NOMO-1 treated with DMSO at 0.1 percent for 48 hours (cell line): ENCODE results near the gene COMMD8.

ENCODE experiments used
- DNase-seq: peaks from one replicate; lab custom pipeline; 2025; ENCODE audit not compliant: unreplicated experiment; lab: John Stamatoyannopoulos, UW

Gene COMMD8

DNA sequence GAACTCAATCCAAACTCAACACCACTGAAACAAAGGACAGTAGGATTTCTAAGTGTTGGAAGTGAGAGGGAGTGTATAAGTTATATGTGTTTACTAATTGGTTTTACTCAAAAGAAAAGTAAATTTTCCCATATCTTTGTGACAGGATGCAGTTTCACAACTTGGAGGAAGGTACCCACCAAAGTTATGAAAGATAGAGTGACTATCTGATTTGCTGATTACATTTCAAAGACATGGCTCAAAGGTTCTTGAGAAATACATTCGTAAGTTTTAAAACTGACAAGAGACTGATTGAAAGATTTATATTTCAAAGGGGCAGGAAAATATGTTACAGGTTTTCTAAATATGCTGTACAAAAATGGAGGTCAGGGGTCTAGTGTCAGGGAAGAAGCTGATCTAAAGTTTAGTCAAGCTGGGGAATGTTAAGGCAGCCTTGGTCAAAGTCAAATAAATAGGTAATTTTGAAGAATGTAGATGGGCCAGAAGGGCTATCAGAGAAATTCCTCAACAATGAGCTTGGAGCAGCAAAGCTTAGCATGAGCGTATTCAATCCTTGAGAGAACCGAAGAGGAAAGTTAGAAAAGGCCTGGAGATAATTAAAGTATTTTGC lies 9.7 kb upstream of the COMMD8 start:
- DNase-seq: no peak

DNA sequence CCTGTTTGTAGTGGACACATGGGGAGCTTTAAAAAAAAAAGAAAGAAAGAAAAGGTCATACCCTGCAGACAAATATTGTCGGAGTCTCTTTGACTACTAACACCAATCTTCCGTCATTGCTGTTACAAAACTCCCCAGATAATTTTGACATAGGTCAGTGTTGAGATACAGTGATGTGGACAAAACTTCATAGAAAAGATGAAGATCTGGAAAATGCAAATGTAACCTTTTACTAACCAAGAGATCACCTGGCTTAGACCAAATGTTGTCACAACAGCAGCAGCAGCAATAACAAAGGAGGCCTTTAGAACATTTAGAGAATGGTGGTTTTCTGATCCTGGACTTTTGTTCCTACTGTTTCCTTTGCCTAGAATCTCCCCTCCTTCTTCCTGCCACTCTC lies 8.1 kb upstream of the COMMD8 start:
- DNase-seq: no peak

GRCh38 chr4:47471064-47471463 lies 7.6 kb upstream of the COMMD8 start:
- DNase-seq: no peak

DNA sequence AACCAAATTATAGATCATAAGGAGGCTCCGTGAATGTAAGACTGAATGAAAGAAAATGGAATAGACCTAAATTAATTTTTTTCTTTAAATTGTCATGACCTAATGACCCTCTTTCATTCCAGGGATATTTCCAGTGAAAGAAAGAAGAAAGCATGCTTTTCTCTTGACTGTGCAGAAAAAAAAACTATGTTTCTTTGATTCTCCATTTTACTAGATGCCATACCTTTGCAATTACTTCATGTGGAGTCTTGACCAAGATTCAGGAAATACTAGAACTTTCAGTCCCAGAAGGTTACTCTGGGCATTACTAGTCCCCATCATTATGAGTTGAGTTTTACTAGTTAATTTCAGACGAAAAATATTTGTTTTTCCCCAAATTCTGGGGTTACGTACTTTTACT lies 6.4 kb upstream of the COMMD8 start:
- no peak for DNase-seq

DNA sequence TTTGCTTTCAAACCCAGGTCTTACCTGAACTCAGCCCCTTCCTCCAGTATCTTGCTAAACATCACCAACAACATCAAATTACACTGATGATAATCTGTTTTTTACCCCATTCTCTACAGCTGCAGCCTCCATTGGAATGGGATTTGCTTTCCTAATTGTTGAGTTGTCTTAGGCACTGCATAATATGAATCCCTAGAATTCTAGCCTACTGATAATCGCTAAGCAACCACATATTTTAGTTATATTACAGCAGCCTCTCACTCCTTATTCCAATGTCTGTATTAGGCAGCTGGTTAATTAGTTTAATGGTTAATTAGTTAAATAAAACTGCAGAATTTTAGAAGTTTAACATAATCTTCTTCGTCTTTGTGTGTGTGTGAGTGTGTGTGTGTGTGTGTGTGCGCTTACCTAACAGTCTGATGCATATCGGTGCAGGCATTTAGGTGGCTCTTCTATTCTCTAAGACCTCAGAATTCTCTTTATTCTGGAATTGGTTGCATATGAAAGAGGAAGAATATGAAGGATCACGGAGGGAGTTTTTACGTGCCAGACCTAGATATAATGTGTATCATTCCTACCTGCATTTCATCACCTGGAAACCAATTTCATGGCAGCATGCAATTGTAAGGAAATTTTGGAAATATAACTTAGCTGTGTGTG lies 5.3 kb upstream of the COMMD8 start:
- DNase-seq: no peak

DNA sequence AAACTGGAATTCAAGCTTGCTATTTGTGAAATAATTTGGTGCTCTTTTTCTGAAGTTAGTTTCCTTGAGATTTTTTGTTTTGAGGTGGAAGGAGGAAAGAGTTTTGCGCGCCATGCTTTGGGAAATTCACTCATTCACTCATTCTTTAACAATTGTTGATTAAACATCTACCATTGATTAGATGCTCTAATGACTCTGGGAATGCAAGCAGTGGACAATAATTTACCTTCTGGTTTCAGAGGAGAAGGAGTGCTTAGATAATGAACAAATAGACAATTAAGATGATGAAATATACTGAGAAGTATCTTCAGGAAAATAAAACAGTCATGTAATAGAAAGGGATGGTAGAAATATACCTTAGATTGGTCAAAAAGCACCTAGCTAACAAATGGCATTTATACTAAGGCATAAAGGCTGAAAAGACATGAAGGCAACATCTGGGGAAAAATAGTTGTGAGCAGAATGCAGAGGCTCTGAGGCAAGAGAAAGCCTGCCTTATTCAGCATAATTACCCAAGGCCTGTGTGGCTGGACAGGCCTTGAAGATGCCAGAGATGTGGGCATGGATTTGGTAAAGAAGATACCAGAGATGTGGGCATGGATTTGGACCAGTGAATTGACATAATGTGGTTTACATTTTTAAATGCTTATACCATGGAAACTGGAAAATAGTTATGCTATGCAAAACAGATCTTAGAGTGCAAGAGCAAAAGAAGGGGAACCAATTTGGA lies 2.7 kb upstream of the COMMD8 start:
- DNase-seq: no peak

DNA sequence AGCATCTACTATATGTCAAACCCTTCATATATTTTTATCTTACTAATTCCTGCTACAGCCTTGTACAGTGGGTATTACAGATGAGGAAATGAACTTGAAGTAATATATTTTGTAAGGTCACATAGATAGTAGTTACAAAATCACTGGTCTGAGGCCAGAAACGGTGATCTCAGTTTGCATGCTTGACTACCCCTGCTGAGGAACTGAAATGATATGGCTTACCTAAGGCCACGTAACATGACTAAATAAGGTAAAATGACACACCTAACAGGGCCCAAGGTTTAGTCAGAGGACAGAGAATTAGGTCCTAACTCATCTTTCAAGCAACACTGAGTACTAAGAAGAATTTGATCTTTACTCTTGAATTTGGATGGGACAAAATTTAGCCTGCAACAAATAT lies 1.5 kb upstream of the COMMD8 start:
- peak; percentile 80 for DNase-seq

DNA sequence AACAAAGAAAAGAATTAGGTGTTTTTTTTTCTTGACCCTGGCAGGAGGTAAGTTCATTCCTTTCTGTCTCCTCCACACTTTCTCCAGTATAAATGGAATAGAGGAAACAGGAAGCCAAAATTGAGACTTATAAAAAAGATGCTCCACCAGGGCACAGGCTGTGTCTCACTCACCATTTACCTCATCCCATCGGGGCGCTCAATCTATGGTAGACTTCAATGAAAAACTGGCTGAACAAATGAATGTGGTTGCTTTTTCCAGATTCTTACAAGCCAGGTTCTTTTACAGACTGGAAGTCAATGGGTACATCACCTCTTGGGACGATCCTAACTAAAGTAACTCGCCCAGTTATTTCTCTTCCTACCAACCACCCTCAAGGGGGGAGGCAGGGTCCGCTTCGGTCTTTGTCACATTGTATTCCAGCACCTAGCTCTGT lies 685 bp downstream of the COMMD8 start:
- DNase-seq: peak; percentile 6

- no peak for DNase-seq
Observed at GRCh38 chr4:47451657-47452056, 11.8 kb downstream of the COMMD8 start.

GRCh38 chr4:47444031-47444430 lies 19.5 kb downstream of the COMMD8 start:
- peak; percentile 38 for DNase-seq

- peak; percentile 74 for DNase-seq
Observed at GRCh38 chr4:47442980-47443379, 20.5 kb downstream of the COMMD8 start.

GRCh38 chr4:47434931-47435330 lies 28.6 kb downstream of the COMMD8 start:
- no peak for DNase-seq

DNA sequence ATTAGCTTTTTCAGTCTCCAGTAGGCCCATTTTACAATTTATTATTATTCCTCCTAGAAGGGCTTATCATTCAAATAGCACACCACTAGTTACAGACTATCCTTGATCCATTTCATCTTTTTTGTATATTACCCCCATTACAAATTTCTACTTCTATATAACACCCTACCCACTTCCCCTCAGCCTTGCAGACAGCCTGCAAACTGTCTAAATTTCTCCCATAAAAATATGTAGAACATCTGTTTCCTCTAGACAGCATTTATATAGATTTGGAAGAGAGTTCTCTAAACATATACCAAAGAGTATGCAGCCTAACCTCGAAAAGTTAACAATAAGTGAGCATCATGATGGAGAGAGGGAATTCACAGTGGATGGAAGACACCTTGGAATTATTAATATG lies 30.8 kb downstream of the COMMD8 start:
- no peak for DNase-seq

- DNase-seq: no peak
Observed at GRCh38 chr4:47427935-47428334, 35.6 kb downstream of the COMMD8 start.

GRCh38 chr4:47425628-47426027 lies 37.9 kb downstream of the COMMD8 start:
- DNase-seq: no peak

GRCh38 chr4:47419296-47419695 lies 44.2 kb downstream of the COMMD8 start:
- no peak for DNase-seq

DNA sequence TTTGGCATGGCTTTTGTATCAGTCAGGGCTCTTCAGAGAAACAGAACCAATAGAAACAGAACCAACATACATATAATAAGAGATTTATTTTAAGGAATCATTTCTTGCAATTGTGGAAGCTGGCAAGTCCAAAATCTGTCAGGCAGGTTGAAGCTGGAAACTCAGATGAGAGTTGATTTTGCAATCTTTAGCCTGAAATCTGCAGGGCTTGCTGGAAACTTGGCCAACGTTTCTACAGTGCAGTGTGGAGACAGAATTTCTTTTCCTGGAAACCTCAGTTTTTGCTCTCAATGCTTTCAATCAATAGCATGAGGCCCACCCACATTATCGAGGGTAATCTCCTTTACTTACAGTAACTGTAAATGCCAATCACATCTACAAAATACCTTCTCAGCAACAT lies 45.4 kb downstream of the COMMD8 start:
- no peak for DNase-seq

- no peak for DNase-seq
Observed at GRCh38 chr4:47415719-47416118, 47.8 kb downstream of the COMMD8 start.

DNA sequence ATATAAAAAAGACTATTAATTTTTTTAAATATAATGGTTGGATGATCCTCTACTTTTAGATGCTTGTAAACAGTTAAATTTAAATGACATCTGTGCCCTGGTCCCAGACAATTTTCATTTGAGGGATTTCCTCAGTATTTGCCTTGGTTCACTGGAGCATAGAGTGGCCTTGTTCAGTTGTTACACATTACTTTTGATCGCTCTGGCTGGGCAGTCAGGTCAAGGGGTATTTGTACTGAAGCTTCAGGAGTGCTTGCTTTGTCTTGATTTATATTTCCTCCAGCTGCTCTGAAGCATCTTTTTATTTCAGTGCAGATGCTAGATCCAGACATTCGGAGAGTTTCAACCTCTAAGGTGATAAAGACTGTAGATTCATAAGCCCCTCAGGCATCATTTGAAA lies 50.0 kb downstream of the COMMD8 start:
- DNase-seq: no peak

DNA sequence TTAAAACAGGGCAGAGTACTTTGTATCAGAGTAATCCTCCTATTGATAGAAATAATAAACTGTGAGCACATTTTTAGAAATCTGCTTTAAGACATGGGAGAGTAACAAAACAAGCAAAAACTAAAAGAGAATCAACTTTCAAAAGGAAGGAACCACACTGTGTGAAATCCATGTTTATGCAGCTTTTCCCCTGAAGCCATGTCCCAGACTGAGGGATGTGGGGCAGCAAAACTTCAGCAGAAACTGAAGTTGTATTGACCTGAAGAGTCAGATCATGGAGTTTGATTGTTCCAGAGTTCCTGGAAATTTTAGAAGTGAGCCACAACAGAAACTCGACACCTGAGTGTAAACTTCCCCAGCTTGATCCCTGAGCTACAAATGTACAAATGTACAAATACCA lies 53.2 kb downstream of the COMMD8 start:
- no peak for DNase-seq

GRCh38 chr4:47406408-47406807 lies 57.1 kb downstream of the COMMD8 start:
- DNase-seq: peak; percentile 47
